Left renal pelvis (tissue), 4 donors: ENCODE measurements around the gene FAM24A. TPM values are rescaled to one million over a fixed set of nuclear protein-coding genes. Genes with fewer than 3 reads are reported as not detected.
"Not testable (repeated sequence)": the region's sequence is repeated elsewhere in the genome, so short reads cannot be mapped to it uniquely, and the experiment has no call there.

Experiments
- DNase-seq, 4 donors: peaks; one replicate each; pipeline ENCODE4 v3.0.0-alpha.2; 2013; ENCODE audit warnings: low read depth in 4 of 4, low spot score in 3 of 4
- polyA plus RNA-seq, 4 donors: library from polyadenylated mRNA; unstranded; fragments of 120-200 nt; gene quantifications; one replicate each; pipeline ENCODE4 v1.2.1, GENCODE V29; 2013; ENCODE audit not compliant: insufficient read length in 4 of 4

The FAM24A gene, protein sequence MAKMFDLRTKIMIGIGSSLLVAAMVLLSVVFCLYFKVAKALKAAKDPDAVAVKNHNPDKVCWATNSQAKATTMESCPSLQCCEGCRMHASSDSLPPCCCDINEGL
- polyA plus RNA-seq: not detected

DNA sequence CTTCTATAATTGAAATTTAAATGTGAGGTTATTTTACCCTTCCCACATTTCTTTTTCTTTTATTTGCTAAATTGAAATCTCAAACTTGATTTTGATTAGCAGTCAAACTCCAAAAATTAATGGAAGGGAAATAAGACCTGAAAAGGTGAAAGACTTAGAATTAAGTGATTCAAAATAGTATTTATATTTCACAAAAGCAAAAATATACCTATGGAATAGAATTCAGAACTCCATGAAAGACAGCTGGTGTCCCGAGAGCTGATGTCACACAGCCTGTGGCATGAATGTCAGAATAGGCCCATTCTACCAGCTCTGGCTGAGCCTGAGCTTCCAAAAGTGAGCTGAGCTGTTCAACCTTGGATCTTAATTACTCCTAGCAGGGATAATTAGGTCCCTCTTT lies at the start of gene FAM24A:
Gene FAM24A (plus strand): TSS at position 301 of the 400 bp plus-strand sequence. CDS start 1,025 bp downstream, outside the sequence.
- DNase-seq: no peak

DNA sequence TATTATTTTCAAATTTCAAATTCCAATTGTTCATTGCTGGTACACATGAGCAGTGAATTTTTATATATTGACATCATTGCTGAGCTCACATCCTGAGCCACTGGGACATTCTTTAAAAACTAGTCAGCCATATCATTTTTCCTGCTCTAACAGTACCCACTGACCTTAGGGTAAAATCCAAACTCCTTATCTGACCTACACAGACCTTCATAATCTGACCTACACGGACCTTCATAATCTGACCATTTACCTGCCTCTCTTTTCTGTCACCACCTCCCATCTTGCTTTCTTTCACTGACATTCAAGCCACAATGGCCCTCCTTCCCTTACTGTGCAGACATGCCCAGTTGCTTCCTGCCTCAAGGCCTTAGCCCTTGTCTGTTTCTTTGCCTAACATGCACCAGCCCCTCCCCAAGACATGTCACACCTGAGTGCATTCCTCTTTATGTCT lies 48.7 kb upstream of the FAM24A start:
- DNase-seq: no peak

- no peak for DNase-seq
Observed at GRCh38 chr10:122863216-122864193, 46.9 kb upstream of the FAM24A start.

GRCh38 chr10:122864194-122864592 lies 46.2 kb upstream of the FAM24A start:
- DNase-seq: no peak

- no peak for DNase-seq
Observed at GRCh38 chr10:122864901-122865300, 45.5 kb upstream of the FAM24A start.

DNA sequence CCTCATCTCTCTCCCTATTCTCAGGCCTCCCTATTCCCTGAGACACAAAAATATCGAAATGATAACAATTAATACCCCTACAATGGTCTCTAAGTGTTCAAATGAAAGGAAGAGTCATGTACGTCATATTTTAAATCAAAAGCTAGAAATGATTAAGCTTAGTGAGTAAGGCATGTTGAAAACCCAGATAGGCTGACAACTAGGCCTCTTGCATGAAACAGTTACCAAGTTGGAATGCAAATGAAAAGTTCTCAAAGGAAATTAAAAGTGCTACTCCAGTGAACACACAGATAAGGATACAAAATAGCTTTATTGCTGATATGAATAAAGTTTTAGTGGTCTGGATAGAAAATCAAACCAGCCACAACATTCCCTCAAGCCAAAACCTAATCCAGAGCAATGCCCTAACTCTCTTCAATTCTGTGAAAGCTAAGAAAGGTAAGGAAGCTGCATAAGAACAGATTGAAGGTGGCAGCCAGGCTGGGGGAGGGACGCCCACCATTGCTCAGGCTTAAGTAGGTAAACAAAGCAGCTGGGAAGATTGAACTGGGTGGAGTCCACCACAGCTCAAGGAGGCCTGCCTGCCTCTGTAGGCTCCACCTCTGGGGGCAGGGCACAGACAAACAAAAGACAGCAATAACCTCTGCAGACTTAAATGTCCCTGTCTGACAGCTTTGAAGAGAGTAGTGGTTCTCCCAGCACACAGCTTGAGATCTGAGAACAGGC lies 43.5 kb upstream of the FAM24A start:
- DNase-seq: not testable (repeated sequence)

DNA sequence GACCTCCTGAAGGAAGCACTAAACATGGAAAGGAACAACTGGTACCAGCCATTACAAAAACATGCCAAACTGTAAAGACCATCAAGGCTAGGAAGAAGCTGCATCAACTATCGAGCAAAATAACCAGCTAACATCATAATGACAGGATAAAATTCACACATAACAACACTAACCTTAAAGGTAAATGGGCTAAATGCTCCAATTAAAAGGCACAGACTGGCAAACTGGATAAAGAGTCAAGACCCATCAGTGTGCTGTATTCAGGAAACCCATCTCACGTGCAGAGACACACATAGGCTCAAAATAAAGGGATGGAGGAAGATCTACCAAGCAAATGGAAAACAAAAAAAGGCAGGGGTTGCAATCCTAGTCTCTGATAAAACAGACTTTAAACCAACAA lies 41.6 kb upstream of the FAM24A start:
- DNase-seq: not testable (repeated sequence)

- DNase-seq: not testable (repeated sequence)
Observed at GRCh38 chr10:122871947-122872346, 38.5 kb upstream of the FAM24A start.

GRCh38 chr10:122875843-122876466 lies 34.5 kb upstream of the FAM24A start:
- DNase-seq: no peak

- no peak for DNase-seq
Observed at GRCh38 chr10:122876467-122876855, 33.9 kb upstream of the FAM24A start.

GRCh38 chr10:122877264-122877663 lies 33.1 kb upstream of the FAM24A start:
- DNase-seq: no peak

- peak in 2 of 4 donors; percentile 2 to 6 for DNase-seq
Observed at GRCh38 chr10:122878799-122879338, 31.5 kb upstream of the FAM24A start.

GRCh38 chr10:122879339-122880273 lies 30.8 kb upstream of the FAM24A start, which contains the start of gene FAM24B:
Gene FAM24B, minus strand, starts transcription at chr10:122879581. Its CDS starts 29,066 bp downstream, at chr10:122850515.
- peak; percentile 91 to 96 (median 94) for DNase-seq

- DNase-seq: no peak
Observed at GRCh38 chr10:122882766-122883165, 27.6 kb upstream of the FAM24A start.

GRCh38 chr10:122884166-122884565 lies 26.2 kb upstream of the FAM24A start:
- no peak for DNase-seq

DNA sequence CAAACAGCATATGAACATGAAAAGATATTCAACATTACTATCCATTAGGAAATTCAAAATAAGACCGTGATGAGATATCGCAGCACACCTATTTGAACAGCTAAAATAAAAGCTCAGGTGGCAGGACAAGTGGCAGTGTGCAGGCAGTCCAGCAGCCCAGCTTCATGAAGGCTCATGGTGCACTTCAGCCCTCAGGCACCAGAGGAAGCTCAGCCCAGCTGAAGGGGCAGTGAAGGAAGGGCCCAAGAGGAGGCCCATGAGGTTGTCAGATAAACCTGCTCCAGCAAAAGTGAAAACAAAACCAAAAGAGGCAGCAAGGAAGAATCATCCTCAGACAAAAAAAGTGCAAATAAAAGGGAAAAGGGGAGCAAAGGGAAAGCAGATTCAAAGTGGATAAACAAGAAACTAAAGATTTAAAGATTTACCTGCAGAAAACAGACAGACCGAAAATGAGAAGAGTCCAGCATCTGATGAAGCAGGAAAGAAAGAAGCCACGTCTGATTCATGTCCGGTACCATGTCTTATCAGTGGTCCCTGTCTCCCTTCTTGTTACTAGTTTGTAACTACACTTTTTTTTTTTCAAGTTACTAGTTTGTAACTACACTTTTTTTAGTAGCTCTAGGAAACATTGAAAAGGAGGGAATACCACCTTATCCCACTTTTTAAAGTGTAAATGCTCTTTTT lies 16.0 kb upstream of the FAM24A start:
- DNase-seq: no peak

GRCh38 chr10:122903861-122904260 lies 6.5 kb upstream of the FAM24A start:
- not testable (repeated sequence) for DNase-seq

DNA sequence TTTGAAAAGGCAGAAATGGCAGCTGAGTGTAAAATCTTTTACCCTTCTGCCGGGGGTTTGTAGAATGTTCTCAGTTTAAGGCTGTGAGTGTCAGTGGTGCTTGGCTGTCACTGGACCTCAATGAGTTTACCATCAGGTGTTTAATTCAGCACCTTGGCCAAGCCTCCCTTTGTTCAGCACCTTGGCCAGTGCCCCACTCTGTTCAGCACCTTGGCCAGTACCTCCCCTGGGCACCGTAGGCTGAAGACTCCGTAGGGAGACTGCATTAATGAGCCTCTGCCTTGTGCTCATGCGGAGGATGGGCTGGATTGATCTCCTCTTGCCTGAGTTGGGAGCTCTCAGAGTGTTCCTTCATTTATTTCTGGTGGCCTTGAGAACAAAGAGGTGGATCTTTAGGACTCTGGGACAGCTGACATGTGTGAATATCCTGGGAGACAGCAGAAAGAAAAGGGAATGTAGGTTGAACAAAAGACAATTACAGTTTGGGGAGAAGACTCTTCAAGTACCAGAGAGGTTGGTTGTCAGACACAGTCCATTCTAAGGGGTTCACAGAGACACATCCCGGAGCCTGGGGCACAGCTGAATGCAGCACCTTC lies 1.6 kb downstream of the FAM24A start:
- DNase-seq: peak; percentile 27 to 56 (median 48)
